Measurements from ENCODE around the gene DBNL.
"Not testable (repeated sequence)": the region's sequence is repeated elsewhere in the genome, so short reads cannot be mapped to it uniquely, and the experiment has no call there.

DNA sequence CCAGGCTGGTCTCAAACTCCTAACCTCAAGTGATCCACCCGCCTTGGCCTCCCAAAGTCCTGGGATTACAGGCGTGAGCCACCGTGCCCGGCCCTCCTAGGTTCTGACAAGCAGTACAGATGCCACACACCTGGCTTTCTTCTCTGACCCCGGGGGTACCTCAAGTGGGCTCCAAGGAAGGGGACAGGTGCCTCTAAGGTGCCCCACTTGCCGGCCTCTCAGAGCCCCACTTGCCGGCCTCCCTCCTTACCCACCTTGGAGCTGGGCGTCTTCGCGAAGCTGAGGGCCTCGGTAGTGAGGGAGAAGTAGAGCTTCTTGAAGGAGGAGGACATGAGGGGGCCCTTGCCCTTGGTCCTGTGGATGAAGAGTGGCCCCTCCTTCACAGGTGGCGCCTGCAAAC lies 5.9 kb upstream of the DBNL start:
- TF ChIP-seq ZFP1 (CRISPR knock-in tag; IDR thresholded peaks at IDR 0.05); YY1 (IDR thresholded peaks at IDR 0.05; ENCODE audit: insufficient read depth, insufficient replicate concordance, low read depth, low read length); RFX5 (IDR thresholded peaks at IDR 0.05; ENCODE audit: low read depth, low read length); ASH2L (IDR thresholded peaks at IDR 0.05; ENCODE audit: insufficient read length, low read depth, low read length); NBN (conservative IDR thresholded peaks at IDR 0.05); ETV6 (CRISPR knock-in tag; conservative IDR thresholded peaks at IDR 0.05): not testable (repeated sequence)
- TF ChIP-seq, protein P1, sequence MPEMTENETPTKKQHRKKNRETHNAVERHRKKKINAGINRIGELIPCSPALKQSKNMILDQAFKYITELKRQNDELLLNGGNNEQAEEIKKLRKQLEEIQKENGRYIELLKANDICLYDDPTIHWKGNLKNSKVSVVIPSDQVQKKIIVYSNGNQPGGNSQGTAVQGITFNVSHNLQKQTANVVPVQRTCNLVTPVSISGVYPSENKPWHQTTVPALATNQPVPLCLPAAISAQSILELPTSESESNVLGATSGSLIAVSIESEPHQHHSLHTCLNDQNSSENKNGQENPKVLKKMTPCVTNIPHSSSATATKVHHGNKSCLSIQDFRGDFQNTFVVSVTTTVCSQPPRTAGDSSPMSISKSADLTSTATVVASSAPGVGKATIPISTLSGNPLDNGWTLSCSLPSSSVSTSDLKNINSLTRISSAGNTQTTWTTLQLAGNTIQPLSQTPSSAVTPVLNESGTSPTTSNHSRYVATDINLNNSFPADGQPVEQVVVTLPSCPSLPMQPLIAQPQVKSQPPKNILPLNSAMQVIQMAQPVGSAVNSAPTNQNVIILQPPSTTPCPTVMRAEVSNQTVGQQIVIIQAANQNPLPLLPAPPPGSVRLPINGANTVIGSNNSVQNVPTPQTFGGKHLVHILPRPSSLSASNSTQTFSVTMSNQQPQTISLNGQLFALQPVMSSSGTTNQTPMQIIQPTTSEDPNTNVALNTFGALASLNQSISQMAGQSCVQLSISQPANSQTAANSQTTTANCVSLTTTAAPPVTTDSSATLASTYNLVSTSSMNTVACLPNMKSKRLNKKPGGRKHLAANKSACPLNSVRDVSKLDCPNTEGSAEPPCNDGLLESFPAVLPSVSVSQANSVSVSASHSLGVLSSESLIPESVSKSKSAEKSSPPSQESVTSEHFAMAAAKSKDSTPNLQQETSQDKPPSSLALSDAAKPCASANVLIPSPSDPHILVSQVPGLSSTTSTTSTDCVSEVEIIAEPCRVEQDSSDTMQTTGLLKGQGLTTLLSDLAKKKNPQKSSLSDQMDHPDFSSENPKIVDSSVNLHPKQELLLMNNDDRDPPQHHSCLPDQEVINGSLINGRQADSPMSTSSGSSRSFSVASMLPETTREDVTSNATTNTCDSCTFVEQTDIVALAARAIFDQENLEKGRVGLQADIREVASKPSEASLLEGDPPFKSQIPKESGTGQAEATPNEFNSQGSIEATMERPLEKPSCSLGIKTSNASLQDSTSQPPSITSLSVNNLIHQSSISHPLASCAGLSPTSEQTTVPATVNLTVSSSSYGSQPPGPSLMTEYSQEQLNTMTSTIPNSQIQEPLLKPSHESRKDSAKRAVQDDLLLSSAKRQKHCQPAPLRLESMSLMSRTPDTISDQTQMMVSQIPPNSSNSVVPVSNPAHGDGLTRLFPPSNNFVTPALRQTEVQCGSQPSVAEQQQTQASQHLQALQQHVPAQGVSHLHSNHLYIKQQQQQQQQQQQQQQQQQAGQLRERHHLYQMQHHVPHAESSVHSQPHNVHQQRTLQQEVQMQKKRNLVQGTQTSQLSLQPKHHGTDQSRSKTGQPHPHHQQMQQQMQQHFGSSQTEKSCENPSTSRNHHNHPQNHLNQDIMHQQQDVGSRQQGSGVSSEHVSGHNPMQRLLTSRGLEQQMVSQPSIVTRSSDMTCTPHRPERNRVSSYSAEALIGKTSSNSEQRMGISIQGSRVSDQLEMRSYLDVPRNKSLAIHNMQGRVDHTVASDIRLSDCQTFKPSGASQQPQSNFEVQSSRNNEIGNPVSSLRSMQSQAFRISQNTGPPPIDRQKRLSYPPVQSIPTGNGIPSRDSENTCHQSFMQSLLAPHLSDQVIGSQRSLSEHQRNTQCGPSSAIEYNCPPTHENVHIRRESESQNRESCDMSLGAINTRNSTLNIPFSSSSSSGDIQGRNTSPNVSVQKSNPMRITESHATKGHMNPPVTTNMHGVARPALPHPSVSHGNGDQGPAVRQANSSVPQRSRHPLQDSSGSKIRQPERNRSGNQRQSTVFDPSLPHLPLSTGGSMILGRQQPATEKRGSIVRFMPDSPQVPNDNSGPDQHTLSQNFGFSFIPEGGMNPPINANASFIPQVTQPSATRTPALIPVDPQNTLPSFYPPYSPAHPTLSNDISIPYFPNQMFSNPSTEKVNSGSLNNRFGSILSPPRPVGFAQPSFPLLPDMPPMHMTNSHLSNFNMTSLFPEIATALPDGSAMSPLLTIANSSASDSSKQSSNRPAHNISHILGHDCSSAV (CRISPR knock-in tag; IDR thresholded peaks at IDR 0.05; ENCODE audit: borderline replicate concordance), result not testable (repeated sequence)
- TF ChIP-seq, protein P2, sequence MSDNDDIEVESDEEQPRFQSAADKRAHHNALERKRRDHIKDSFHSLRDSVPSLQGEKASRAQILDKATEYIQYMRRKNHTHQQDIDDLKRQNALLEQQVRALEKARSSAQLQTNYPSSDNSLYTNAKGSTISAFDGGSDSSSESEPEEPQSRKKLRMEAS (IDR thresholded peaks at IDR 0.05), result not testable (repeated sequence)
